Uterus (tissue), 4 donors: ENCODE results near the gene RPS18. TPM values are rescaled to one million over a fixed set of nuclear protein-coding genes. Genes with fewer than 3 reads are reported as not detected.

Experiments
- DNase-seq, 2 donors: peaks; one replicate each; pipeline ENCODE4 v3.0.0-alpha.2; 2019 to 2020
- H3K27ac ChIP-seq, 2 donors: fragments of 200-600 bp; sonication (generic); 1 replicate in 1 of 2; 2 replicates in 1 of 2; pipeline ENCODE4 v1.5.1; 2016 to 2018
- H3K27me3 ChIP-seq, 2 donors: fragments of 200-600 bp; sonication (generic); one replicate each; pipeline ENCODE4 v1.5.1; 2018 to 2019; ENCODE audit warnings: control low read depth in 1 of 2
- H3K36me3 ChIP-seq, 2 donors: fragments of 200-600 bp; sonication (generic); one replicate each; pipeline ENCODE4 v1.5.1; 2019; ENCODE audit warnings: control low read depth in 1 of 2
- H3K4me1 ChIP-seq, 2 donors: fragments of 200-600 bp; sonication (generic); one replicate each; pipeline ENCODE4 v1.5.1; 2018 to 2019; ENCODE audit warnings: control low read depth in 1 of 2
- H3K4me3 ChIP-seq, 2 donors: fragments of 200-600 bp; sonication (generic); 1 replicate in 1 of 2; 2 replicates in 1 of 2; pipeline ENCODE4 v1.5.1; 2018 to 2019; ENCODE audit warnings: mild to moderate bottlenecking in 1 of 2
- H3K9me3 ChIP-seq, 2 donors: fragments of 200-600 bp; sonication (generic); one replicate each; pipeline ENCODE4 v1.5.1; 2019; ENCODE audit warnings: control low read depth in 1 of 2
- CTCF ChIP-seq, 4 experiments: fragments of 200-600 bp in 2 of 4; fragments of 450-650 bp in 2 of 4; sonication (generic) in 2 of 4; IDR thresholded peaks; one replicate each; pipeline ENCODE4 v1.5.1; 2016 to 2019; ENCODE audit warnings: antibody characterized with exemption in 4 of 4, mild to moderate bottlenecking in 2 of 4, moderate library complexity in 1 of 4
- POLR2A ChIP-seq, 2 donors: fragments of 450-650 bp; IDR thresholded peaks; one replicate each; pipeline ENCODE4 v1.6.1; 2016; ENCODE audit warnings: antibody characterized with exemption in 2 of 2, mild to moderate bottlenecking in 1 of 2, moderate library complexity in 1 of 2
- intact Hi-C: fragments of 100-400 bp; cut with DNase I; formaldehyde crosslinking; loops from one replicate; pipeline ENCODE4 v1.15.1; 2023; ENCODE audit warnings: low total_unique reads
- total RNA-seq, 4 donors: library from RNA; depleted of rRNA in 3 of 4; stranded (reverse); fragments of >200 nt in 3 of 4; gene quantifications; one replicate each; pipeline versions ENCODE4 v1.1.0 to v1.2.4, GENCODE V29; 2014 to 2023
- donor health status: DM: yes; HTN: yes; CAD: no.

Gene RPS18
- total RNA-seq, 4 donors from 2014 or later = 2,386 to 5,510 (median 4,061) TPM

- no peaks in the 10 kb centered on the region for H3K27me3 ChIP-seq
Observed at GRCh38 chr6:33237741-33238140, 34.1 kb upstream of the RPS18 start.

GRCh38 chr6:33241968-33242367 lies 29.9 kb upstream of the RPS18 start:
- Histone ChIP-seq H3K4me1 (no peaks in the 10 kb centered on the region), H3K9me3 (no peaks in the 10 kb centered on the region), H3K36me3 (no peaks in the 10 kb centered on the region), H3K27me3 (no peaks in the 10 kb centered on the region), H3K27ac (no peak overlapping the region), H3K4me3 (no peak overlapping the region)
- intact Hi-C loops = no loop called here
- TF ChIP-seq CTCF (IDR thresholded peaks at IDR 0.05) (no peak), POLR2A (IDR thresholded peaks at IDR 0.05) (no peak)
- no peak for DNase-seq

More at GRCh38 chr6:33237741-33238140, 34.1 kb upstream of the RPS18 start:
- intact Hi-C loops = no loop called here
- H3K4me3 ChIP-seq = no peak overlapping the region
- TF ChIP-seq CTCF (IDR thresholded peaks at IDR 0.05) (no peak), POLR2A (IDR thresholded peaks at IDR 0.05) (no peak)
- DNase-seq = no peak
- H3K36me3 ChIP-seq = no peaks in the 10 kb centered on the region
- no peaks in the 10 kb centered on the region for H3K9me3 ChIP-seq
- H3K4me1 ChIP-seq = no peaks in the 10 kb centered on the region
- no peak overlapping the region for H3K27ac ChIP-seq

GRCh38 chr6:33243476-33243875 lies 28.4 kb upstream of the RPS18 start:
- Histone ChIP-seq H3K27me3 (no peaks in the 10 kb centered on the region), H3K27ac (no peak overlapping the region), H3K4me1 (no peaks in the 10 kb centered on the region), H3K36me3 (no peaks in the 10 kb centered on the region), H3K4me3 (no peak overlapping the region), H3K9me3 (no peaks in the 10 kb centered on the region)
- intact Hi-C loops = no loop called here
- TF ChIP-seq POLR2A (IDR thresholded peaks at IDR 0.05) = no peak
- TF ChIP-seq CTCF (IDR thresholded peaks at IDR 0.05) = no peak
- DNase-seq = no peak

- H3K9me3 ChIP-seq = no peaks in the 10 kb centered on the region
- H3K4me1 ChIP-seq = no peaks in the 10 kb centered on the region
- peak; percentile 88 to 90 for DNase-seq
- TF ChIP-seq CTCF (IDR thresholded peaks at IDR 0.05) (peak; percentile 97 to 98 (median 98)), POLR2A (IDR thresholded peaks at IDR 0.05) (no peak)
- peak overlapping the region; percentile 92 to 95 for H3K27ac ChIP-seq
- no peaks in the 10 kb centered on the region for H3K27me3 ChIP-seq
- intact Hi-C loops = loop anchor here (5.0 kb wide), 1 partner anchor 86 kb away; no protein-coding TSS in a partner anchor
- H3K36me3 ChIP-seq = no peaks in the 10 kb centered on the region
- H3K4me3 ChIP-seq = peak overlapping the region; percentile 49 to 66
Observed at GRCh38 chr6:33247977-33248642, 23.8 kb upstream of the RPS18 start.

GRCh38 chr6:33248643-33248931 lies 23.3 kb upstream of the RPS18 start:
- TF ChIP-seq POLR2A (IDR thresholded peaks at IDR 0.05) (no peak), CTCF (IDR thresholded peaks at IDR 0.05) (no peak)
- no peak for DNase-seq

More at GRCh38 chr6:33248643-33248931, 23.3 kb upstream of the RPS18 start:
- Histone ChIP-seq H3K27me3 (no peaks in the 10 kb centered on the region), H3K4me1 (no peaks in the 10 kb centered on the region), H3K9me3 (no peaks in the 10 kb centered on the region), H3K27ac (peak overlapping the region; percentile 92 to 95), H3K36me3 (no peaks in the 10 kb centered on the region), H3K4me3 (peak overlapping the region; percentile 49 to 66)
- intact Hi-C loops = loop anchor here (5.0 kb wide), 1 partner anchor 86 kb away; no protein-coding TSS in a partner anchor
